ENCODE results near the gene PPIF. TPM values are rescaled to one million over a fixed set of nuclear protein-coding genes. Genes with fewer than 3 reads are reported as not detected.

Gene PPIF
- total and polyA plus RNA-seq, 2 of the 13 experiments (the other 11 are each of a cell fraction or from before 2014, with no cell fraction given) = 147 to 157 TPM

DNA sequence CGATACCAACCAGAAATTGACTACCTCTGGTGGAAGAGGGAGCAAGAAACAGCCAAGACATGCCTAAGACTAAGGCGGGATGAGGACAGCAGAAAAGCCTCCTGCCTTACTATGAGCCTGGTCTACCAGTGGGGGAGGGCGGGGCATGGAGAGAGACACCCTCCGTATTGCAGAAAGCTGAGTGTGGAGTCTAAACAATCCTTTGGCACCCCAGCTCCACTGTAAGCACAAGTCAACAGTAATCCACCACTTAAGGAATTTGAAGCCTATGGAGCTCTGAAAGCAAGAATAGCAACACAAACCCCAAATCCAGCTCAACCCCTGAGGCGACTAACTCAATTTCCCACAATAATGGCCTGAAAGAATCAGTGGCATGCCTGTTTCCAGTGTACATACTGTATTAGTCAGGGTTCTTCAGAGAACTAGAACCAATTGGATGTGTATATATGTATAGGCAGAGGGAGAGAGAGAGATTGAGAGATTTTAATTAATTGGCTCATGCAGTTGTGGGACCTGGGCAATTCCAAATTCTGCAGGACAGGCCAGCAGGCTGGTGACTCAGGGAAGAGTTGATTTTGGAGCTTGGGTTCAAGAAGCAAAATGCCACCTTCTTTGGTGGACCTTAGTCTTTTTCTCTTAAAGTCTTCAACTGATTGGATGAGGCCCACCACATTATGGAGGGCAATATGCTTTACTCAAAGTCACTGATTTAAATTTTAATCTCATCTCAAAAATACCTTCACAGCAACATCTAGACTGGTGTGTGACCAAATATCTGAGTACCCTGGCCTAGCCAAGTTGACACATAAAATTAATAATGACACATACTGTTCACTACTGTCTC, 13.5 kb downstream of the PPIF start (continued):
- TF ChIP-seq ZNF138 (CRISPR knock-in tag; IDR thresholded peaks at IDR 0.05; ENCODE audit: low read depth) (no peak), ZNF33B (CRISPR knock-in tag; IDR thresholded peaks at IDR 0.05) (no peak), ZNF761 (CRISPR knock-in tag; conservative IDR thresholded peaks at IDR 0.05) (no peak), EZH2 (conservative IDR thresholded peaks at IDR 0.05; ENCODE audit: low read depth, low read length) (no peak), ZNF292 (CRISPR knock-in tag; IDR thresholded peaks at IDR 0.05; ENCODE audit: borderline replicate concordance, low read depth) (no peak), NKX3-1 (CRISPR knock-in tag; IDR thresholded peaks at IDR 0.05) (no peak)
- TF ChIP-seq, protein P1, sequence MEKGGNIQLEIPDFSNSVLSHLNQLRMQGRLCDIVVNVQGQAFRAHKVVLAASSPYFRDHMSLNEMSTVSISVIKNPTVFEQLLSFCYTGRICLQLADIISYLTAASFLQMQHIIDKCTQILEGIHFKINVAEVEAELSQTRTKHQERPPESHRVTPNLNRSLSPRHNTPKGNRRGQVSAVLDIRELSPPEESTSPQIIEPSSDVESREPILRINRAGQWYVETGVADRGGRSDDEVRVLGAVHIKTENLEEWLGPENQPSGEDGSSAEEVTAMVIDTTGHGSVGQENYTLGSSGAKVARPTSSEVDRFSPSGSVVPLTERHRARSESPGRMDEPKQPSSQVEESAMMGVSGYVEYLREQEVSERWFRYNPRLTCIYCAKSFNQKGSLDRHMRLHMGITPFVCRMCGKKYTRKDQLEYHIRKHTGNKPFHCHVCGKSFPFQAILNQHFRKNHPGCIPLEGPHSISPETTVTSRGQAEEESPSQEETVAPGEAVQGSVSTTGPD (CRISPR knock-in tag; IDR thresholded peaks at IDR 0.05) = no peak

DNA sequence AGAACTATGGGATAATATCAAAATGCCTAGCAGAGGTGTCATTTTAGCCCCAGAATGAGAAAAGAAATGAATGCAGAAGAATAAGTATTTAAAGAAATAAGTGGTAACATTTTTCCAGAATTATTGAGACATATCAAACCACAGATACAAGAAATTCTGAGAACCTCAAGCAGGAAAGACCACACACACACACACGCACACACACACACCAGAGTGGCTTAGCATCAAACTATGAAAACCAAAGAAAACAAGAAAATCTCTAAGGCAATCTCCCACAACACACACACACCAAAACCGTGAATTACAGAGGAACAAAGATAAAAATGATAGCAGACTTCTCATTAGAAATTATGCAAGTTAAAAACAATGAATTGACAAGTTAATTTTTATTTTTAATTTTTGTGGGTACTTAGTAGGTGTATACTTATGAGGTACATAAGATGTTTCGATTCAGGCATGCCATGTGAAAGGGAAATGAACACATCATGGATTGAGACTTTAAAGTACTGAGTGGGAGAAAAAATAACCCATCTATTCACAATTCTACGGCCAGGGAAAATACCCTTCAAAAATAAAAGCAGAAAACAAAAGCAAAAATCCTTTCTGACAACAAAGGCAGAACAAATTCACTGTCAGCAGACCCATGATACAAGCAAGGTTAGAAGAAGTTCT, 14.6 kb downstream of the PPIF start:
- no TSS peak for BruUV-seq (replicated peaks)
- ATAC-seq (no peak), FAIRE-seq (no peak), DNase-seq (ENCODE audit: low spot score) (no peak)
- no peaks in the 10 kb centered on the region for H3K9me3 ChIP-seq (ENCODE audit: low read length)
- no peaks in the 10 kb centered on the region for H3K79me2 ChIP-seq (ENCODE audit: insufficient read depth, low read length)
- ChIA-PET POLR2A (interaction anchor here (1.7 kb wide), 1 partner anchor 14 kb away, joined by 4 read pairs; no protein-coding TSS in a partner anchor), CTCF (ENCODE audit: low intra/inter-chr PET ratio, low total read pairs) (no interaction called here)
- peaks cover 1 to 5% of the 10 kb centered on the region in 2 experiments; a peak in 1 of 5 replicates for H3K36me3 ChIP-seq (replicated peaks in 1 of 2; ENCODE audit: control insufficient read depth in 1 of 2, insufficient read depth in 2 of 2, low read length in 2 of 2)
- H3K4me3 ChIP-seq (replicated peaks in 1 of 3; ENCODE audit: insufficient read depth in 1 of 3, low read depth in 2 of 3, low read length in 3 of 3) = no peak overlapping the region
- no peaks in the 10 kb centered on the region for H3K27me3 ChIP-seq (ENCODE audit: control insufficient read depth in 1 of 2, insufficient read depth in 2 of 2, low read length in 2 of 2)
- WGBS (ENCODE audit: low lambda C conversion rate) = 87% methylated on average over 4 of the region's 4 CpGs
- no peak overlapping the region for H3K4me2 ChIP-seq (ENCODE audit: low read depth, low read length)
- in situ Hi-C loops (cut with HindIII; ENCODE audit: extremely low pct_ligation_motif_present, low pct_unique_long_range_greater_than_20kb) = no loop called here
- no peaks in the 10 kb centered on the region; the same call in 1 of the 2 replicates for H4K20me1 ChIP-seq (ENCODE audit: insufficient read depth, low read length)
- H3K9ac ChIP-seq (ENCODE audit: insufficient read depth, low read depth, low read length) = no peak overlapping the region
- H3K4me1 ChIP-seq (ENCODE audit: insufficient read depth, low read length) = peaks cover 23% of the 10 kb centered on the region
- no peak overlapping the region for H3K27ac ChIP-seq (ENCODE audit: extremely low read length, insufficient read depth, low read length)
- H2AFZ ChIP-seq (ENCODE audit: low read length) = no peak overlapping the region
- intact Hi-C loops (cut with micrococcal nuclease; ENCODE audit: unreplicated experiment) = no loop called here
- TF ChIP-seq FOXC1 (CRISPR knock-in tag; IDR thresholded peaks at IDR 0.05; ENCODE audit: borderline replicate concordance) = no peak
- TF ChIP-seq, protein P2, sequence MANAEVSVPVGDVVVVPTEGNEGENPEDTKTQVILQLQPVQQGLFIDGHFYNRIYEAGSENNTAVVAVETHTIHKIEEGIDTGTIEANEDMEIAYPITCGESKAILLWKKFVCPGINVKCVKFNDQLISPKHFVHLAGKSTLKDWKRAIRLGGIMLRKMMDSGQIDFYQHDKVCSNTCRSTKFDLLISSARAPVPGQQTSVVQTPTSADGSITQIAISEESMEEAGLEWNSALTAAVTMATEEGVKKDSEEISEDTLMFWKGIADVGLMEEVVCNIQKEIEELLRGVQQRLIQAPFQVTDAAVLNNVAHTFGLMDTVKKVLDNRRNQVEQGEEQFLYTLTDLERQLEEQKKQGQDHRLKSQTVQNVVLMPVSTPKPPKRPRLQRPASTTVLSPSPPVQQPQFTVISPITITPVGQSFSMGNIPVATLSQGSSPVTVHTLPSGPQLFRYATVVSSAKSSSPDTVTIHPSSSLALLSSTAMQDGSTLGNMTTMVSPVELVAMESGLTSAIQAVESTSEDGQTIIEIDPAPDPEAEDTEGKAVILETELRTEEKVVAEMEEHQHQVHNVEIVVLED (CRISPR knock-in tag; IDR thresholded peaks at IDR 0.05; ENCODE audit: borderline replicate concordance) = no peak
- TF ChIP-seq, protein P3, sequence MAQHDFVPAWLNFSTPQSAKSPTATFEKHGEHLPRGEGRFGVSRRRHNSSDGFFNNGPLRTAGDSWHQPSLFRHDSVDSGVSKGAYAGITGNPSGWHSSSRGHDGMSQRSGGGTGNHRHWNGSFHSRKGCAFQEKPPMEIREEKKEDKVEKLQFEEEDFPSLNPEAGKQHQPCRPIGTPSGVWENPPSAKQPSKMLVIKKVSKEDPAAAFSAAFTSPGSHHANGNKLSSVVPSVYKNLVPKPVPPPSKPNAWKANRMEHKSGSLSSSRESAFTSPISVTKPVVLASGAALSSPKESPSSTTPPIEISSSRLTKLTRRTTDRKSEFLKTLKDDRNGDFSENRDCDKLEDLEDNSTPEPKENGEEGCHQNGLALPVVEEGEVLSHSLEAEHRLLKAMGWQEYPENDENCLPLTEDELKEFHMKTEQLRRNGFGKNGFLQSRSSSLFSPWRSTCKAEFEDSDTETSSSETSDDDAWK (CRISPR knock-in tag; IDR thresholded peaks at IDR 0.05) = no peak
- TF ChIP-seq GTF3A (CRISPR knock-in tag; conservative IDR thresholded peaks at IDR 0.05) = no peak

All from HepG2 (cell line).